H9 (cell line): ENCODE data around the gene GYS1. TPM values are rescaled to one million over a fixed set of nuclear protein-coding genes. Genes with fewer than 3 reads are reported as not detected.
A peak's percentile ranks its signal among the peaks of the same experiment; 100 is the strongest.

Experiments used
- DNase-seq: peaks from one replicate; pipeline ENCODE4 v3.0.0-alpha.2; 2017
- H2AFZ ChIP-seq: one replicate; pipeline ENCODE4 v1.6.1; 2013; ENCODE audit warnings: mild to moderate bottlenecking, low read length, control low read depth, moderate library complexity
- H2AK5ac ChIP-seq: 2 replicates; pipeline ENCODE4 v1.6.1; 2013; ENCODE audit warnings: low read length, control low read depth, mixed read lengths; ENCODE audit not compliant: insufficient read length
- H2BK120ac ChIP-seq: one replicate; pipeline ENCODE4 v1.6.1; 2013; ENCODE audit warnings: low read depth, mild to moderate bottlenecking, low read length, control low read depth, inconsistent platforms; ENCODE audit not compliant: poor library complexity, severe bottlenecking
- H2BK12ac ChIP-seq: 2 replicates; pipeline ENCODE4 v1.6.1; 2013; ENCODE audit warnings: low read length, control low read depth, mixed read lengths, low read depth; ENCODE audit not compliant: insufficient read length
- H2BK15ac ChIP-seq: 2 replicates; pipeline ENCODE4 v1.6.1; 2013; ENCODE audit warnings: low read depth, low read length, control low read depth
- H2BK20ac ChIP-seq: one replicate; pipeline ENCODE4 v1.6.1; 2013; ENCODE audit warnings: low read depth, mild to moderate bottlenecking, low read length, control low read depth, inconsistent platforms; ENCODE audit not compliant: poor library complexity, severe bottlenecking
- H2BK5ac ChIP-seq: 2 replicates; pipeline ENCODE4 v1.6.1; 2013; ENCODE audit warnings: low read length, control low read depth, mixed read lengths; ENCODE audit not compliant: insufficient read length
- H3K14ac ChIP-seq: 2 replicates; pipeline ENCODE4 v1.6.1; 2013; ENCODE audit warnings: low read length, control low read depth; ENCODE audit not compliant: insufficient read depth
- H3K18ac ChIP-seq: 2 replicates; pipeline ENCODE4 v1.6.1; 2013; ENCODE audit warnings: low read depth, mild to moderate bottlenecking, mixed read lengths, low read length, control low read depth; ENCODE audit not compliant: insufficient read length
- H3K23ac ChIP-seq: 2 replicates; pipeline ENCODE4 v1.6.1; 2013; ENCODE audit warnings: low read length, control low read depth, mixed read lengths, low read depth; ENCODE audit not compliant: insufficient read length
- H3K23me2 ChIP-seq: 2 replicates; pipeline ENCODE4 v1.6.1; 2013; ENCODE audit warnings: low read depth, mild to moderate bottlenecking, mixed read lengths, low read length, control low read depth; ENCODE audit not compliant: insufficient read length, poor library complexity, severe bottlenecking
- H3K27ac ChIP-seq: 2 replicates; pipeline ENCODE4 v1.5.1; 2013; ENCODE audit warnings: low read length, control low read depth, mixed read lengths, low read depth; ENCODE audit not compliant: insufficient read length
- H3K27me3 ChIP-seq: 2 replicates; pipeline ENCODE4 v1.6.1; 2013; ENCODE audit warnings: low read length, control low read depth, inconsistent platforms; ENCODE audit not compliant: insufficient read depth
- H3K4ac ChIP-seq: 2 replicates; pipeline ENCODE4 v1.6.1; 2013; ENCODE audit warnings: low read depth, mild to moderate bottlenecking, control low read depth, inconsistent platforms, low read length, moderate library complexity
- H3K4me1 ChIP-seq: 2 replicates; pipeline ENCODE4 v1.6.1; 2013; ENCODE audit warnings: low read length, control low read depth, inconsistent platforms; ENCODE audit not compliant: insufficient read depth
- H3K4me2 ChIP-seq: 2 replicates; pipeline ENCODE4 v1.6.1; 2013; ENCODE audit warnings: low read length, control low read depth, mixed read lengths; ENCODE audit not compliant: insufficient read length, insufficient read depth
- H3K56ac ChIP-seq: 2 replicates; pipeline ENCODE4 v1.6.1; 2013; ENCODE audit warnings: low read depth, mild to moderate bottlenecking, mixed read lengths, low read length, control low read depth; ENCODE audit not compliant: insufficient read length
- H3K79me1 ChIP-seq: 2 replicates; pipeline ENCODE4 v1.6.1; 2013; ENCODE audit warnings: low read depth, mild to moderate bottlenecking, moderate library complexity, low read length, control low read depth, inconsistent platforms; ENCODE audit not compliant: insufficient read depth, poor library complexity, severe bottlenecking
- H3K79me2 ChIP-seq: 2 replicates; pipeline ENCODE4 v1.6.1; 2013; ENCODE audit warnings: low read length, control low read depth, inconsistent platforms; ENCODE audit not compliant: insufficient read depth
- H3K9ac ChIP-seq: 2 replicates; pipeline ENCODE4 v1.6.1; 2013; ENCODE audit warnings: low read length, control low read depth, mixed read lengths; ENCODE audit not compliant: insufficient read length; ENCODE audit errors: extremely low read depth
- H3K9me3 ChIP-seq: one replicate; pipeline ENCODE4 v1.6.1; 2013; ENCODE audit warnings: low read depth, low read length, inconsistent platforms; ENCODE audit not compliant: control insufficient read depth
- H3T11ph ChIP-seq: one replicate; pipeline ENCODE4 v1.6.1; 2013; ENCODE audit warnings: mild to moderate bottlenecking, low read length, control low read depth, inconsistent platforms
- H4K20me1 ChIP-seq: one replicate; pipeline ENCODE4 v1.6.1; 2013; ENCODE audit not compliant: control insufficient read depth, insufficient read length, insufficient read depth
- H4K5ac ChIP-seq: 2 replicates; pipeline ENCODE4 v1.6.1; 2013; ENCODE audit warnings: low read depth, mild to moderate bottlenecking, mixed read lengths, low read length, control low read depth; ENCODE audit not compliant: insufficient read length
- H4K8ac ChIP-seq: replicated peaks from 2 replicates; pipeline ENCODE4 v1.6.1; 2013; ENCODE audit warnings: low read length, control low read depth, mixed read lengths, low read depth; ENCODE audit not compliant: insufficient read length
- H4K91ac ChIP-seq: 2 replicates; pipeline ENCODE4 v1.6.1; 2013; ENCODE audit warnings: low read depth, mild to moderate bottlenecking, moderate library complexity, mixed read lengths, low read length, control low read depth; ENCODE audit not compliant: insufficient read length
- H3K27ac Mint-ChIP-seq, 3 experiments: 2 replicates in 2 of 3; 3 replicates in 1 of 3; pipeline ENCODE4 v1.8.0; 2020 to 2021; ENCODE audit warnings: mixed read lengths in 3 of 3, mild to moderate bottlenecking in 1 of 3, moderate library complexity in 1 of 3
- H3K27me3 Mint-ChIP-seq: 2 replicates; pipeline ENCODE4 v1.8.0; 2021; ENCODE audit warnings: low read depth, mild to moderate bottlenecking, moderate library complexity, mixed read lengths
- H3K36me3 Mint-ChIP-seq, 3 experiments: 2 replicates in 2 of 3; 3 replicates in 1 of 3; pipeline ENCODE4 v1.8.0; 2020 to 2021; ENCODE audit warnings: low read depth in 3 of 3, mixed read lengths in 3 of 3; ENCODE audit not compliant: insufficient read depth in 1 of 3
- H3K4me1 Mint-ChIP-seq, 2 experiments: 2 replicates each; pipeline ENCODE4 v1.8.0; 2020; ENCODE audit warnings: mixed read lengths in 2 of 2
- H3K4me3 Mint-ChIP-seq, 2 experiments: 2 replicates in 1 of 2; 3 replicates in 1 of 2; pipeline ENCODE4 v1.8.0; 2020 to 2021; ENCODE audit warnings: mild to moderate bottlenecking in 2 of 2, mixed read lengths in 2 of 2, moderate library complexity in 1 of 2
- H3K9me3 Mint-ChIP-seq, 2 experiments: 2 replicates in 1 of 2; 3 replicates in 1 of 2; pipeline ENCODE4 v1.8.0; 2020; ENCODE audit warnings: mild to moderate bottlenecking in 2 of 2, mixed read lengths in 2 of 2, moderate library complexity in 1 of 2
- WGBS: extraction: QIAGEN DNeasy Blood & Tissue Kit; methylation state at CpG from one replicate; pipeline ENCODE4 v1.1.7; 2013; ENCODE audit warnings: missing lambda C conversion rate, low lambda C conversion rate, mixed read lengths; ENCODE audit not compliant: insufficient read length; ENCODE audit errors: extremely low coverage; 5-methylcytosine and 5-hydroxymethylcytosine counted together
- total RNA-seq: library from RNA; stranded (reverse); gene quantifications from 2 replicates; pipeline ENCODE4 v1.2.1, GENCODE V29; 2021
- TF ChIP-seq, protein P1 (sequence below): fragments of 200-600 bp; sonication (generic); conservative IDR thresholded peaks from 3 replicates; pipeline ENCODE4 v1.8.0; 2021; ENCODE audit warnings: antibody characterized with exemption, mild to moderate bottlenecking

The GYS1 gene
- total RNA-seq, 1 experiment from 2014 or later, result 44.3 TPM

DNA sequence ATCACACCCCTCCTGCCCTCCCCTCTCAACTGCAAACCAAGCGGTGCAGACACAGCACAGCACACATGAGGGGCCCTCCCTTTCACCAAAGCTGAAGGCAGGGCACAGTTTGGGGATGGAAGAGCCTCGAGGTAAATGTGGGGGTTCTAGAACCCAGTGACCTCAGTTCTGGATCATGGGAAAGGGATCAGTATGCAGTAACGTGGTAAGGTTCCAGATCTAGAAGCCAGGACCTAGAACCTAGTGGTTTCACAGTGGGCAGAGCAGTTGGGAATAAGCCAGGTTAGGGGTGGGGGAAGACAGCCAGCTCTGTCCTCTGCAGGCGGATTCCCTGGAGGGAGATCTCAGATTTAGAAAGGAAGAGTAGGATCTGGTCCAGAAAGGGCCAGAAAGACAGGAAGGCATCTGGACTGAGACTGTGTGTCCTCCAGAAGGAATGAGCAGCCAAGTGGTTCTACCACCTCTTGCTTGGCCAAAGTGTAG, 24.9 kb downstream of the GYS1 start:
- no peak overlapping the region for H2BK120ac ChIP-seq

More for the DNA sequence above, 24.9 kb downstream of the GYS1 start:
- peaks cover 36 to 54% (median 52%) of the 10 kb centered on the region in 3 experiments; a peak in 6 of 7 replicates for H3K36me3 Mint-ChIP-seq
- Histone ChIP-seq H2BK15ac (no peak overlapping the region), H3K27me3 (no peaks in the 10 kb centered on the region), H2AK5ac (no peak overlapping the region), H4K91ac (no peak overlapping the region), H3K18ac (no peak overlapping the region), H4K5ac (no peak overlapping the region), H3K4me1 (no peaks in the 10 kb centered on the region), H2AFZ (no peak overlapping the region), H3K23ac (no peak overlapping the region), H3K9ac (no peak overlapping the region), H2BK5ac (no peak overlapping the region), H2BK12ac (no peak overlapping the region), H3K23me2 (peaks cover 14% of the 10 kb centered on the region), H3T11ph (no peak overlapping the region), H3K79me1 (no peaks in the 10 kb centered on the region), H4K20me1 (peaks cover 3% of the 10 kb centered on the region), H3K9me3 (no peaks in the 10 kb centered on the region), H3K56ac (no peak overlapping the region), H3K27ac (no peak overlapping the region), H3K4ac (no peak overlapping the region), H2BK20ac (no peak overlapping the region), H3K79me2 (no peaks in the 10 kb centered on the region), H3K14ac (no peak overlapping the region), H3K4me2 (no peak overlapping the region), H4K8ac (no peak overlapping the region)
- WGBS, result no CpG with 5 or more reads among the region's 4 CpGs
- peaks cover 2% of the 10 kb centered on the region; the same call in 1 of the 2 replicates for H3K27me3 Mint-ChIP-seq
- peaks cover 0 to 5% of the 10 kb centered on the region in 2 experiments; a peak in 1 of 5 replicates for H3K9me3 Mint-ChIP-seq
- H3K4me3 Mint-ChIP-seq, result peak overlapping the region in 1 of 2 experiments; percentile 44; a peak in 1 of 5 replicates
- H3K4me1 Mint-ChIP-seq, result peaks cover 26 to 43% of the 10 kb centered on the region in 2 experiments
- DNase-seq, result no peak
- TF ChIP-seq, protein P1, sequence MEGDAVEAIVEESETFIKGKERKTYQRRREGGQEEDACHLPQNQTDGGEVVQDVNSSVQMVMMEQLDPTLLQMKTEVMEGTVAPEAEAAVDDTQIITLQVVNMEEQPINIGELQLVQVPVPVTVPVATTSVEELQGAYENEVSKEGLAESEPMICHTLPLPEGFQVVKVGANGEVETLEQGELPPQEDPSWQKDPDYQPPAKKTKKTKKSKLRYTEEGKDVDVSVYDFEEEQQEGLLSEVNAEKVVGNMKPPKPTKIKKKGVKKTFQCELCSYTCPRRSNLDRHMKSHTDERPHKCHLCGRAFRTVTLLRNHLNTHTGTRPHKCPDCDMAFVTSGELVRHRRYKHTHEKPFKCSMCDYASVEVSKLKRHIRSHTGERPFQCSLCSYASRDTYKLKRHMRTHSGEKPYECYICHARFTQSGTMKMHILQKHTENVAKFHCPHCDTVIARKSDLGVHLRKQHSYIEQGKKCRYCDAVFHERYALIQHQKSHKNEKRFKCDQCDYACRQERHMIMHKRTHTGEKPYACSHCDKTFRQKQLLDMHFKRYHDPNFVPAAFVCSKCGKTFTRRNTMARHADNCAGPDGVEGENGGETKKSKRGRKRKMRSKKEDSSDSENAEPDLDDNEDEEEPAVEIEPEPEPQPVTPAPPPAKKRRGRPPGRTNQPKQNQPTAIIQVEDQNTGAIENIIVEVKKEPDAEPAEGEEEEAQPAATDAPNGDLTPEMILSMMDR, result no peak
- H3K27ac Mint-ChIP-seq, result peak overlapping the region in 2 of 3 experiments; percentile 50 to 66; a peak in 2 of 7 replicates
